Measurements from ENCODE around the gene MUC2.

MUC2 gene

DNA sequence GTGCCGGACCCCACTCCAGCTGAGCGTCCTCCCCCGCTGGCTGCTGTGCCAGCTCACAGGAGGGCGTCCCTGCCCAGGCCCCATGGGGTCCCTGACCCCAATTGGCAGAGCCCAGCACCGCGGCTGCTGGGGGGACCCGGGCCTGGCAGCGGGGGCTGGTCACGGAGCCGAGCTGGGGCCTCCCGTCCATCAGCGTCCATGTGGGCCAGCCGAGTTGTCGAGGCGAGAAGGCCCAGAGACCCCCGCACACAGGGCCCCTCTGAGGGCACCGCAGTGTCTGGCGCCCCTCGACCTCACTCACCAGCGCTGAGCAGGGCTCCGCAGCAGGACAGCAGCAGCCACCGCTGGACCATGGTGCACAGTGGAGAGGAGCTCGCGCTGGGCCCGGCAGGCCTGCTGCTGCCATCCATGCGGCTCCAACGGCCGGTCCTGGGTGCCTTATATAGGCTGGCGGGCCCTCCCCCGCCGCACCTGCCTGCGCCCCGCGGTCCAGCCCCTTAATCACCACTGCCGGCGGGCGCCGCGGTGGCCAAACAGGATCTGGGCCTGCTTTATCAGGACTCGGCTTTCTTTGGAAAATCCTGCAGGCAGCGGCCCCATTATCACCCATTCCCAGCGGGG is 38.3 kb upstream of the MUC2 start, which contains the start of gene MUC6:
Gene MUC6 (minus strand): TSS at position 416 of the 621 bp plus-strand sequence. CDS start 63 bp downstream, at position 353.
- DNase-seq (ENCODE audit: low read depth in 2 of 3, low spot score in 2 of 3): no peak

DNA sequence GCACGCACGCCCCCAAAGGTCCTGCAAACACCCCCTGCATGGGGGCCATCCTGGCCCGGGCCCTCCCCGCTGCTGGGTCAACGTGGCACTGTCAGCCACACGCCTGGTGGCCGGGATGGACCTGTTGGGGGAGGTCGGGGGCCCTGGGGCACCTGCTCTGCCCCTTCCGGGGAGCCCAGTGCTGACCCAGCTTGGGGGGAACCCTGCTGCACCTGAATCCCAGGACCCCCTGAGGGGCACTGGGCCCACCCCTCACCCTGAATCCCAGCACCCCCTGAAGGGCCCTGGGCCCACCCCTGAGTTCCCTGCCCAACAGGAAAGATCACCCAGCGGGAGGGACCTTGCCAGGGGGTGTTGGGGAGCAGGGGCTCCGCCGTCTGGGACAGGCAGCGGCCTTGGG is 37.7 kb upstream of the MUC2 start:
- no peak for DNase-seq (ENCODE audit: low read depth in 2 of 3, low spot score in 2 of 3)

DNA sequence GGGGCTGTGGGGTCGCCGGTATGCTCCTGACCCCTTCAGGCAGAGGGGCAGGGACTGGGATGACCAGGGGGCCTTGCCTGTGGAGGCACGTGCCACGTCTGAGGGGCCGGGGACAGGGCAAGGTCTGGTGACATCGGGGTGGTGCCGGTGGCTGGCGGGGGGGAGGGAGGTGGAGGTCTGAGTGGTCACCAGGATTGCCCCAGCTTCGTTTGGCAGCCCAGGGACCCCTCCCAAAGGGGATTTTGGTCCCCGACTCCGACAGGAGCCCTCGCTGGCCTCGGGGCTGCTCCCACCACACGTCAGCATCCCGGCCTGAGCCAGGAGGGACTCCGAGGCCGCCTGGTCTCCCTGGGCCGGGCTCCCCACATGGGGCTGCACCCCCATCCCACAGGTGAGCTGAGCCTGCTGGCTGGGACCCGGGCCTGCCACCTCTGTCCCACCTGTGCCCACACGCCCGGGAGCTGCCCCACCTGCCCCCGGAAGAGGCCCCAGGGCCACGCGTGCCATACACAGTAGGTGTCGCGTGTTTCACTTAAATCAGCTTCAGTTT is 37.1 kb upstream of the MUC2 start:
- DNase-seq (ENCODE audit: low read depth in 2 of 3, low spot score in 2 of 3): no peak

DNA sequence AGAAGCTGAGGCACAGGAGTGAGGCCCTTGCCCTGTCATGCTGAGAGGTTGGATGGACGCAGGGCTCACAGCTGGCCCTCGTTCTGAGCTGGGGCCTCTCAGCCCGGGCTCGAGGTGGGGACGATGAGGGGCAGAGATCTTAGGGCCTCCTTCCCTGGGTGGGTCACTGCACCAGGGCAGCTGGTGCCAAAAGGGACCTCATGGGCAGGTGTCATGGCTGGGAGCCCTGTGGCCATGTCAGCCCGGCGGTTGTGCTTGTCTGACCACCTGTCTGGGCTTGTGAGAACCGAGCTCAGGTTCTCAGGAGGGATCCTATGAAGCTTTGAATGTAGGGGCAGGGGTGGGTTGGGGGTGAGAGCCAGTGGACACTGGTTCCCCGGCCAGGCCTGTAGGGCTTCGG is 36.3 kb upstream of the MUC2 start:
- no peak for DNase-seq (ENCODE audit: low read depth in 2 of 3, low spot score in 2 of 3)

DNA sequence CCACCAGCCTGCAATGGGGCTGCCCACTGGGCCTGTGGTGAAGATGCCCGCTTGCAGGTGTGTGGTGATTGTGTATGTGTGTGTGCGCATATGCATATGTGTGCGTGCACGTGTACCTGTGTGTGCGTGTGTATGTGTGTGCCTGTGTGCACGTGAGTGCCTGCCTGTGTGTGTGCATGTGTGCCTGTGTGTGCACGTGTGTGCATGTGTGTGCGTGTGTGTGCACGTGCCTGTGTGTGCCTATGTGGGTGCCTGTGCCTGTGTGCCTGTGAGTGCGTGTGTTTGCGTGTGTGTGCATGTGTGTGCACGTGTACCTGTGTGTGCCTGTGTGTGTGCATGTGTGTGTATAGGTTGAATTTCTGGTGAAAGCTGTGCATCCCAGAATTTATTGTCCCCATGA is 35.8 kb upstream of the MUC2 start:
- no peak for DNase-seq (ENCODE audit: low read depth in 2 of 3, low spot score in 2 of 3)

DNA sequence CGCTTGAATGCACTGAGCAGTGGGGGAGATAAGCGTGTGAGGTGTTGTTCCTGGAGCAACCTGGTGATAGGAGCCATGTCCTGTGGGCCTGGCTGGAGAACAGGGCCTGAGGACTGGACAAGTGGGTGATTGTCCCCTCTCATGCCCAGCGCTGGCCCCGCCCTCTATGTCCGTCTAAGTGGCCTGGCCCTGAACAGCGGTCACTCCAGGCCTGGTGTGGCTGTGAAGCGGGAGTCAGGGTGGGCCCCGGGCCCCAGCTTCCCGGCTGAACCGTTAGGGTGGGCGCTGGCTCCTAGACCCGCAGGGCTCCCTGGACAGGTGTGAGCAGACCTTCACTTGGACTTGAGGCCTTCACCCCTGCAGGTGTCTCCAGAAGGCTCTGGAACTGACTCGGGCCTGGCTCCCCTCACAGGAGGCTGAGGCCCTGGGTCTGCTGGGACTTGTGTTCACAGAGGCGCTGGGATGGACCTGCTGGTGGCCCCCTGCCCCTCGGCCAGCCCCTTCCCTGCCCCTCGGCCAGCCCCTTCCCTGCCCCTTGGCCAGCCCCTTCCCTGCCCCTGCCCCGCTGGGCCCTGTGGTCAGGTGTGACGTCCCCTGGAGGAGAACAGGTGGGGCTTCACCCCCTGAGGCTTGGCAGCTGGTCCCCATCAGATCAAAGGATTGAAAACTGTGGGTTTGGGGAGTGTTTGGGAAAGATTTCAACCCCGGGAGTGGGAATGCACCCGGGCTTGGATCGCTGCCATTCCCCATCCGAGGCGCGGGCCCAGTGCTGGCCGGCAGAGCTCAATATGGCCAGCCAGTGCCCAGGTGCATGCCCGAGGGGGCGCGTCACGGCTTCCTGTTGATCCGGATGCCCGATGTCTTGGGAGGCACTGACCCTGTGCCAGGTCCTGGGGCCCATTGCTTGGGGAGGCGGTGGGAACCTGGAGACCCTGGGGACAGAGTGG is 34.9 kb upstream of the MUC2 start:
- no peak for DNase-seq (ENCODE audit: low read depth in 2 of 3, low spot score in 2 of 3)

DNA sequence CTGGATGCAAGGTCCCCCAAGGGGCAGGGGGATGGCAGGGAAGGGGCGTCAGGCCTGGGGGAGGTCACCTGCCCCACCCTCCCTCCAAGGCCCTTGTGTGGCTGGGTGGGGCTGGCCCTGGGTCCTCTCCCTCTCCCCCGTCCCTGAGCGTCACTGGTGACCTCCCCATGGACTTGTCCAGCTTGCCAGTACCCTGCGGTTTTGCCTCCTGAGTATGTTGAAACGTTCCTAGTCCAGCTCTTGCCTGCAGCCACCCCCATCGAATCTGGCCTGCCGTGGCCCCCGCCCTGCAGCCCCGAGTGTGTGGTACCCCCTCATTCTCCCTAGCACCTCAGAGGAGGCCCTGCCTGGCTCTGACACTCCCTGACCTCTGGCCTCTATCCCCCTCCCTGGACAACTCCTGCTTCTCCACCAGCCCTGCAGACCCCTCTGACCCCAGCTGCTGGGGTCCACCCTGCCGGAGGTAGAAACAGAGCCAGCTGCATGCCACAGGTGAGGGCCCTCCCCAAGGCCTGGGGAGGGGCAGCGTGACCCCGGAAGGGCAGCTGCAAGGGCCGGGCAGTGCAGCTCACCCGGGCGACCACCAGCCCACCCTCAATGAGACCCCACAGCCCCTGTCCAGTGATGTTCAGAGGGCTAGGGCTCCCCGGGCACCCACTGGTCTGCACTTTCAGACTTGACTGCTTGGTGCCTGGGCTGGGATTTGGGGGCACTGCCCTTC is 34.1 kb upstream of the MUC2 start:
- no peak for DNase-seq (ENCODE audit: low read depth in 2 of 3, low spot score in 2 of 3)

DNA sequence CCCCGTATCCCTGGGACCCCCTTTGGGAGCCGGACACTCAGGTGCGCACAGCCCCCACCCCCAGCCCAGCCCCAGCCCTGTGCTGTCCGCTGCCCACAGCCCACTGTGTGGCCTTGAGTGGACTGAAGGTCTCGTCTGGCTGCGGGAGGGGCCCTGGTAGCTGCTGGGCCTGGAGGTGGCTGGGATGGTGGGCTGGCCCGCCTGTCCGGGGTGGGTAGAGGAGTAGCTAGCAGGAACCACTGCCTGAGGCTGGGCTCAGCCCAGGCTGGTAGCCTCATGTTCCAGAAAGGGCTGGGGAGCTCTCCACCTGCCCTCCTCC is 33.6 kb upstream of the MUC2 start:
- DNase-seq (ENCODE audit: low read depth in 2 of 3, low spot score in 2 of 3): no peak

DNA sequence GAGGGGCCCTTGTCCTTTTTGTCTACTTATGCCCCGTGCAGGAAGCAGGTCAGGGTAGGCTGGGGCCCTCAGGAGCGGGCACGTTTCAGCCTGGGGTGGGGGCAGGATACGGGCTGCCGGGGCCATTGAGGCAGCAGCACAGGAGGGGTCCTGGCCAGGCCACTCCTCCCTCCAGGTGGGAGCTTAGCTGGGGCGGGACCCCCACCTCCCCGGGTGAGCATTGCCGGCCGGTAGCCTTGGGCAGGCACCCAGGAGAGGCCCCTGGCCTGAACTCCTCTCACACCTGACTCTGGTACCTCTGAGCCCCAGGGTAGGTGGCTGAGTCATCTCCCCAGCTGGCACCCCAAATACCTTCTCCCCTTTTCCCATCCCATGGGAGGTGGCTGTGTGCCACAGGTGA is 33.2 kb upstream of the MUC2 start:
- DNase-seq (ENCODE audit: low read depth in 2 of 3, low spot score in 2 of 3): no peak

DNA sequence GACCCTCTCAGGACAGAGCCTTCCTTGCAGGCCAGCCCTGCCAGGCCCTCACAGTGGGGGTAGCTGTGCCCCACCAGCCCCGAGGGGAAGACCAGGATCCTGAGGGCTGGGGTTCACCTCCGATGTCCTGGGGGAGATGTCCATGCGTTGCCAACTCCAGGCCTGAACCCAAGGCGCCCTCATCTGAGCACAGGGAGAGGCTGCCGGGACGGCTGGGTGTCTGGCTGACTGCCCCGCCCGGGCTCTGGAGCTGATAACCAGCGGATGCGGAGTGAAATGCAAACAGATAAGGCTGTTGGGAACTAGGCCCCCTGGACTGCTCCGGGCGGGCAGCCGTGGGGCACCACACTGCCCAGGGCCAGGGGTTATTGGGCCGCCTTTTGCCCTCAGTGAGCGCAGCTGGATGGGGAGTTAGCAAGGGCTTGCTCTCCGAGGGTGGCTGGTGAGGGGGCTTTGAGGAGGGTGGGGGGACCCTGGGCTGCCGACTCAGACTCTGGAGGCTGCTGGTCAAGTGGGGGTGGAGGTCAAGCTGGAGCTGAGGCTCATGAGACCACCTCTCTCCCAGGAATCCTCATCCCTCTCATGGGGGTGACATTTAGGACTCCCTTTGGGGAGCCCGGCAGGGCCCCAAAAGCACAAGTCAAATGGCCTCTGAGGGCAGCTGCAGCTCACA is 32.6 kb upstream of the MUC2 start:
- no peak for DNase-seq (ENCODE audit: low read depth in 2 of 3, low spot score in 2 of 3)

DNA sequence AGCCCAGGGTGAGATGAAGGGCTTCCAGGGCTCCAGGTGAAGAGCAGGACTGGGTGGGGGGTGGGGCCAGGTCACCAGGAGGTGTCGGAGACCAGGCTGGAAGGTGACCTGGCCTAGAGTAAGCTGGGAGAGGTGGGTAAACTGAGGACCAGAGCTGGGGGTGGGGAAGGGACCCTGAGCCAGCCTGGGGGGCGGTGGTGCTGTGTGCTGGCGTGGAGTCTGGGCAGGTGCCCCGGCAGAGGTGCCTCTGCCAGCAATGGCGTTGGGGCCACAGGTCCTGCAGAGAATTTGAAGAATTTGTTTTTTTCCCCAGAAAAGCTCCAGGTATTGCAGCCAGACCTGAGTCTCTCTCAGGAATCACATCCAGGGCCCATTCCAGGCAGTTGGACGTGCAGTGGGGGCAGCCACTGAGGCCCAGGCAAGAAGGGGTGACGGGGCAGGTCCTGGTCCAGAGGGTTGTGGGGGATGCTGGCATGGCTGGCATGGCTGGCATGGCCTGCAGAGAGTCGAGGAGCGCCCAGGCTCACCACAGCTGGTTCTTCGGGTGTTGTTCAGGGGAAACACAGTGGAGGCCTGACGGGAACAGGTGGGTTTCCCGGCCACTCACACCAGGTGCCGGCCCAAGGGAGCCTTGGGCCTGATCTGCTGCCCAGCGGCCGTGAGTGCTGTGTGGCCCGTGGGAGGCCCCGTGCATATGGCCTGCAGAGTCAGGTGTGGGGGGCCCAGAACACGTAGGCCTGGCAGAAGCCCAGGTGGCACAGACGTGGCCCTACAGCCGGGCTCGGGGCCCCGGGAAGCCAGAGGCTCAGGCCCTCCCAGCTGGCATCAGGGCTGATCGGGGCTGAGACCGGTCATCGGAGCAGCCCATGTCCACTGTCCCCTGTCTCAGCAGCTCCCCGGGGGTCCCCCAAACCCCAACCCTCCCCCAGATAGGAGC is 31.8 kb upstream of the MUC2 start:
- no peak for DNase-seq (ENCODE audit: low read depth in 2 of 3, low spot score in 2 of 3)

DNA sequence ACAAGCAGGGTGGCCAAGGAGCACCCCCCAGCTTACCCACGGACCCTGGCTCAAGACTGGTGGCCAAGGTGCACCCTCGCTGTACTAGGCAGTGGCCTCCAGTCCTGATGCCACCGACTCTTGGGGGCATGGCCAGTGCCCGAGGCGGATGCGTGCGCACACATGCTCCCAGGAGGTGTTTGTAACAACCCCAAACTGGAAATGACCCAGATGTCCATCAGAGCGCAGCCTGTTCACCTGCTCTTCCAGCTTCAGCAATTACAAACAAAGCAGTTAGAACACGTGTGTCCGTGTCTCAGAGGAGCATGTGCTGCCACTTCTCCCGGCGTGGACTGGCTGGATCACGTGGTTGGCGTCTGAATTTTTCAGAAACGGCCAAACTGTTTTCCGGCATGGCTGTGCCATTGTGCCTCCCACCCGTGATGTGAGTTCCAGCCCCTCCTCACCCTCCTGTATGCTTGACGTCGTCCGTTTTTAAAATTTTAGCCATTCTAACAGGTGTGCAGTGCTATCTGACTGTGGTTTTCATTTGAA is 31.0 kb upstream of the MUC2 start:
- DNase-seq (ENCODE audit: low read depth in 2 of 3, low spot score in 2 of 3): no peak

DNA sequence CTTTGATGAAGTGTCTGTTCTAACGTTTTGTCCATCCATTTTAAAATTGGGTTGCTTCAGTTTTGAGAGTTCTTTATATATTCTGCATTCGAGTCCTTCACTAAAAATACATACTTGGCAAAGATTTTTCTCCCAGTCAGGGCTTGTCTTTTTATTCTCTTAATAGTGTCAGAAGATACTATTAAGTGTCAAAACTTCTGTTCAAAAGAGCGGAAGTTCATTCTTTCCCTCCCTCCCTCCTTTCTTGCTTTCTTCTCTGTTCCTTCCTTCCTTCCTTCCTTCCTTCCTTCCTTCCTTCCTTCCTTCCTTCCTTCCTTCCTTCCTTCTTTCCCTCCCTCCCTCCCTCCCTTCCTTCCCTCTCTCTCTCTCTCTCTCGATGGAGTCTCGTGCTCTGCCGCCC is 30.5 kb upstream of the MUC2 start:
- DNase-seq (ENCODE audit: low read depth in 2 of 3, low spot score in 2 of 3): no peak

DNA sequence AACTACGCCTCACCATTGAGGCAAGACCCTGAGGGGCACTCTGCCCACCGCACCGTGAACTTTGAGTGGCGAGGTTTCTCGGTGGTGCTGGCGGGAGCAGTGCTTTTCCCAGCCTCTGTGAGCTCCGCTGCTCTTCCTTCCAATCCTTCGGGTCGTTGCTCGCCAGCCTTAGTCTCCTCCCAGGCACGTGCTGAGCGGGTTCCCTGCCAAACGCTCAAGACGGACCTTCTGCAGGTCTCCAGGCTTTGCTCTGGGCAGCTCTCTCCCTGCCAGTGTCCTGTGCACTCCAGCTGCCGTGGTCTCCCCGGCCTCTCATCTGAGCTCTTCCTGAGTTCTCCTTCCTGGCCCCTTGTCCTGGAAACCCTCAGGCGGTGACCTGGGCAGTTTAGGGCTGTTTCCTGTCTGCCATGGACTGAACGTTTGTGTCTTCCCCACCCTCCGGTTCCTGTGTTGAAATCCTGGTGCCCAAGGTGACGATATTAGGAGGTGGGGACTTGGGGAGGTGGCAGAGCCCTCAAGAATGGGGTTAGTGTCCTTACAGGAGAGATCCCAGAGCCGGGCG is 27.0 kb upstream of the MUC2 start:
- no peak for DNase-seq (ENCODE audit: low read depth in 2 of 3, low spot score in 2 of 3)

DNA sequence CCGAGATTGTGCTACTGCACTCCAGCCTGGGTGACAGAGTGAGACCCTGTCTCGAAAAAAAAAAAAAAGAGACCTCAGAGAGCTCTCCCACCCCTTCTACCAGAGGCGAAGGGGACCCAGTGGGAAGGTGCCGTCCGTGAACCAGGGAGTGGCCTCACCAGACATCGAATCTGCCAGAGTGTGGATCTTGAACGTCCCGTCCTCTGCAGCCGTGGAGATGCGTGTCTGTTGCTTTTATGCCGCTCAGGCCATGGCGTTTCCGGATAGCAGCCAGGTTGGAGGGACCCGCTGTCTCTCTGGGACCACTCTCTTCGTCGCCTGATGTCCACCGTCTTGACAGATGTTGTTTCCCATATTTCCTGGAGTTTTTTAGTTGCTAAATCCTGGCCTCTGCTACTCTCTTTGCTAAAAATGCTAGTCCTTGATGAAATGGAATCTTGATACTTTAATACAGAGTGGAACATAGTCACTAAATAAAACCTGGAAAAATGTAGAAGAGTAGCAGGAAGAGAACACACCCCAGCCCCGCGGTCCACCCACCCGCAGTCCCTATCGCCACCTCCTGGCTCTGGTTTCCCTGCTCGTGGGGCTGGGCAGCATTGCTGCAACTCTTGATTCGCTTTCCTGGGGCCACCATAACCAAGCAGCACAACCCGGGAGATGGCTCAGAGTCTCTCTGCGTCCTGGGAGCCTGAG is 26.2 kb upstream of the MUC2 start:
- DNase-seq (ENCODE audit: low read depth in 2 of 3, low spot score in 2 of 3): no peak

DNA sequence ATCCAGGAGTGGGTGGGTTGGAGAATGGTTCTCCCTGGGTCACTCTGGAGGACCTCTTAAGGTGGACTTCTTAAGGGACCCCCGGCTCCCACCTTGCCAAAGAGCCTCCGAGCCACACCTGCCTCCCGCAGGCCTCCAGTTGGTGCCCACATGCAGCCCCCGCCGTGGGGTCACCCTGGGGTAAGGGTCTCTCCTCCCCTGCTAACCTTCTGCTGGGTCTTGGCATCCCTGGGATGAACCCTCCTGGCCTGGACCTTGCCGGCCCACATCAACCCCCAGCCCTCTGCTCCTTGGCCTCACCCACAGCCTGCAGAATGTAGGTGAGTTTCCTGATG is 25.6 kb upstream of the MUC2 start:
- no peak for DNase-seq (ENCODE audit: low read depth in 2 of 3, low spot score in 2 of 3)

DNA sequence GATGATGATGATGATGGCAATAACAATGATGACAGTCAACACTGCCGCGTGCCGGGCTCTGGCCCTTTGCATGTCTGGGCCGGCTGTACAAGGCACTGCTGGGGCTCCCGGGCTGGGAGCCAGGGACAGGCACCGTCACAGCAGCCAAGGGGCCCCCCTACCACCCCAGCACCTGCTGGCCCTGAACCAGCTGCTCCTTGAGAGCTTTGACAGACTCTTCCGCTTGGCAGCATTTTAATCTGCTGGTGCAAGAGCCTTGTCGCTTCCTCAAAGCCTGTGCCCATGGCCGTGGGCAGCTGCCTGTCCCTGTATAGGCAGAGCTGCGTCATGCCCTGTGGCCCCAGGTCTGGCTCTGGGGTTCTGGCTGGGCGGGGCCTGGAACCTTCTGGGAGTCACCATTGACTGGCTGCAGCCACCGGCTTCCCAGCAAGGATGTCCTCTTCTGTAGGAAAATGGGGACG is 25.2 kb upstream of the MUC2 start:
- no peak for DNase-seq (ENCODE audit: low read depth in 2 of 3, low spot score in 2 of 3)

DNA sequence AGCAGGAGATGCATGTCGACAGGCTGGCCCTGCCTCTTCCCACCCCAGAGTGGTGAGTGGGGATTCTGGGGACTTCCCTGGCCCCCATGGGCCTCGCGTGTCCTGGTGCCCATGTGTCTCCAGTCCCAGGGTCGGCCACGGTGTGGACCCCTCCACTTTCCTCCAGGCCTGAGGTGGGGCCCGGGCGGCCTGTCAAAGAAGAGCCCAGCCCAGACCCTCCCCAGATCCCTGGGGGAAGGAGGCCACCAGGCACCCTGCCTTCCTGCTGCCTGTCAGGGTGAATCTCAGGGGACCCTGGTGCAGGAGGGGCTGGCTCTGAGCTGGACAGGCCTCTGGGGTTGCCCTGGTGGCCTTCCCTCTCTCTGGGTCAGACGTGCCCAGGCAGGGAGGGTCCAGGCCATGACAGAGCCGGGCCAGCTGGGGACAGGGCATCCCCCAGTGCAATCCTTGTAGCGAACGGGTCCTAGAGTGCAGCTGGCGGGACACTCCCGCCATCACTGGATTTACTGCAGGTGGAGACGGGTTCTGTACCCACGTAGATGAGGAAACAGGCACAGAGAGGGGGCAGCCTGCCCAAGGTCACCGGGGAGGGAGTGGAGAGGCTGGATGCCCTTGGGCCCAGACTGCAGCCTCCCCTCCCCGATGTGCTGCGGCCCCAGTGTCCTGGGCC is 24.6 kb upstream of the MUC2 start:
- DNase-seq (ENCODE audit: low read depth in 2 of 3, low spot score in 2 of 3): no peak

Measured in activated CD8-positive, alpha-beta memory T cell treated with anti-CD3 and anti-CD28 coated beads for 48 hours (primary cell).